GM18951 (cell line): ENCODE measurements around the gene SPTLC3.

Source experiments
- POLR2A ChIP-seq: IDR thresholded peaks from 4 replicates; pipeline ENCODE4 v1.6.1; 2011; ENCODE audit warnings: mild to moderate bottlenecking; ENCODE audit not compliant: insufficient read length, insufficient read depth; ENCODE audit errors: extremely low read depth
- in situ Hi-C: fragments of 300-500 bp; cut with MboI; formaldehyde crosslinking; loops from one replicate; pipeline ENCODE4 v1.12.0; 2022; ENCODE audit warnings: low sequenced_read_pairs, mixed read lengths, inconsistent platforms; ENCODE audit not compliant: unreplicated experiment

Gene SPTLC3

GRCh38 chr20:13187899-13188298, 179.1 kb downstream of the SPTLC3 start:
- in situ Hi-C loops, result no loop called here
- no peak for TF ChIP-seq POLR2A

- in situ Hi-C loops, result no loop called here
- TF ChIP-seq POLR2A, result no peak
Measured at GRCh38 chr20:13199279-13199678, 190.5 kb downstream of the SPTLC3 start.

- no peak for TF ChIP-seq POLR2A
- in situ Hi-C loops, result no loop called here
Measured at GRCh38 chr20:13200767-13201500, 192.2 kb downstream of the SPTLC3 start.

- in situ Hi-C loops, result no loop called here
- no peak for TF ChIP-seq POLR2A
Measured at GRCh38 chr20:13202565-13202964, 193.8 kb downstream of the SPTLC3 start.

GRCh38 chr20:13205425-13205824, 196.7 kb downstream of the SPTLC3 start:
- TF ChIP-seq POLR2A, result no peak
- in situ Hi-C loops, result no loop called here

GRCh38 chr20:13205848-13206434, 197.2 kb downstream of the SPTLC3 start:
- in situ Hi-C loops, result no loop called here
- no peak for TF ChIP-seq POLR2A

GRCh38 chr20:13207016-13207415, 198.2 kb downstream of the SPTLC3 start:
- in situ Hi-C loops, result no loop called here
- no peak for TF ChIP-seq POLR2A

GRCh38 chr20:13211956-13212618, 203.3 kb downstream of the SPTLC3 start:
- TF ChIP-seq POLR2A, result no peak
- in situ Hi-C loops, result no loop called here

- in situ Hi-C loops, result no loop called here
- no peak for TF ChIP-seq POLR2A
Measured at GRCh38 chr20:13212750-13213149, 204.0 kb downstream of the SPTLC3 start.

GRCh38 chr20:13213335-13213734, 204.6 kb downstream of the SPTLC3 start:
- no peak for TF ChIP-seq POLR2A
- in situ Hi-C loops, result no loop called here

- in situ Hi-C loops, result no loop called here
- TF ChIP-seq POLR2A, result no peak
Measured at GRCh38 chr20:13216533-13216932, 207.8 kb downstream of the SPTLC3 start.
